Stomach (tissue), 4 donors: ENCODE data around the gene ICE1.

ENCODE experiments used
- CTCF ChIP-seq, 7 experiments: fragments of 450-650 bp in 4 of 7; fragments of 200-600 bp in 3 of 7; sonication (generic) in 3 of 7; IDR thresholded peaks; one replicate each; pipeline ENCODE4 v1.5.1; 2016 to 2019; ENCODE audit warnings: antibody characterized with exemption in 7 of 7, control low read depth in 2 of 7, mild to moderate bottlenecking in 1 of 7
- EP300 ChIP-seq: sonication (generic); formaldehyde crosslinking; IDR thresholded peaks from one replicate; pipeline ENCODE4 v1.6.1; 2017; ENCODE audit warnings: antibody characterized with exemption

- TF ChIP-seq EP300 (no peak), CTCF (IDR thresholded peaks at IDR 0.05) (no peak)
Observed at GRCh38 chr5:5383461-5383860, 39.0 kb upstream of the ICE1 start.
